H1 (cell line): ENCODE data around the gene EHD4. TPM values are rescaled to one million over a fixed set of nuclear protein-coding genes. Genes with fewer than 3 reads are reported as not detected.

Source experiments
- CTCF ChIA-PET: fragments of 300-600 bp; sonication (Branson Sonifier 250); formaldehyde crosslinking; loops from one replicate; lab custom pipeline; 2021; ENCODE audit not compliant: partially characterized antibody; lab: Charles Lee
- POLR2A ChIA-PET: fragments of 300-600 bp; sonication (Branson Sonifier 250); formaldehyde crosslinking; loops from one replicate; lab custom pipeline; 2021; ENCODE audit warnings: inconsistent platforms; ENCODE audit not compliant: partially characterized antibody; lab: Charles Lee
- DNase-seq, 2 experiments: peaks; one replicate each; pipeline versions ENCODE4 v3.0.0 to v3.0.0-alpha.2; 2010 to 2022; ENCODE audit warnings: low spot score in 2 of 2, low read depth in 1 of 2, mixed read lengths in 1 of 2
- FAIRE-seq: peaks from 2 replicates; lab custom pipeline; 2011; peaks lifted over from hg19 to GRCh38; lab: Jason Lieb, UNC
- H2AFZ ChIP-seq: 2 replicates; pipeline ENCODE4 v1.8.1; 2012; ENCODE audit warnings: low read length, inconsistent platforms
- H2AK5ac ChIP-seq: 2 replicates; pipeline ENCODE4 v1.6.1; 2013; ENCODE audit warnings: low read depth, low read length
- H2BK120ac ChIP-seq: replicated peaks from 2 replicates; pipeline ENCODE3; 2013; ENCODE audit warnings: low read depth, low read length, inconsistent platforms
- H2BK12ac ChIP-seq: 2 replicates; pipeline ENCODE4 v1.6.1; 2013; ENCODE audit warnings: low read depth, low read length
- H2BK15ac ChIP-seq: 2 replicates; pipeline ENCODE4 v1.6.1; 2013; ENCODE audit warnings: low read length
- H2BK20ac ChIP-seq: 2 replicates; pipeline ENCODE4 v1.6.1; 2013; ENCODE audit warnings: low read length
- H2BK5ac ChIP-seq: 2 replicates; pipeline ENCODE4 v1.6.1; 2013; ENCODE audit warnings: low read depth, low read length
- H3K14ac ChIP-seq: 2 replicates; pipeline ENCODE4 v1.6.1; 2013; ENCODE audit warnings: inconsistent platforms; ENCODE audit not compliant: insufficient read length
- H3K18ac ChIP-seq: 2 replicates; pipeline ENCODE4 v1.6.1; 2013; ENCODE audit warnings: low read length; ENCODE audit errors: extremely low read depth
- H3K23ac ChIP-seq: 2 replicates; pipeline ENCODE4 v1.6.1; 2013; ENCODE audit warnings: inconsistent platforms; ENCODE audit not compliant: insufficient read length
- H3K23me2 ChIP-seq: 2 replicates; pipeline ENCODE4 v1.6.1; 2013; ENCODE audit warnings: low read depth, low read length
- H3K27ac ChIP-seq: 2 replicates; pipeline ENCODE4 v1.6.1; 2011; ENCODE audit warnings: low read depth, low read length, inconsistent platforms
- H3K27me3 ChIP-seq, 4 experiments: replicated peaks in 1 of 4; 1 replicate in 1 of 4; 2 replicates in 3 of 4; pipeline versions ENCODE4 v1.6.1 to v1.8.1; 2011 to 2013; ENCODE audit warnings: low read length in 3 of 4, mild to moderate bottlenecking in 3 of 4, inconsistent platforms in 2 of 4, mixed read lengths in 2 of 4, moderate library complexity in 1 of 4; ENCODE audit not compliant: control insufficient read depth in 3 of 4, insufficient read depth in 3 of 4; ENCODE audit errors: extremely low read depth in 1 of 4
- H3K36me3 ChIP-seq, 4 experiments: 2 replicates each; pipeline versions ENCODE4 v1.6.1 to v1.8.1; 2011 to 2013; ENCODE audit warnings: mild to moderate bottlenecking in 4 of 4, low read length in 3 of 4, moderate library complexity in 2 of 4, control low read depth in 1 of 4, inconsistent platforms in 1 of 4; ENCODE audit not compliant: insufficient read depth in 4 of 4, control insufficient read depth in 2 of 4
- H3K4ac ChIP-seq: replicated peaks from 2 replicates; pipeline ENCODE3; 2013; ENCODE audit warnings: low read length, low read depth, mixed read lengths, inconsistent platforms; ENCODE audit not compliant: insufficient read length
- H3K4me1 ChIP-seq, 4 experiments: replicated peaks in 1 of 4; 1 replicate in 1 of 4; 2 replicates in 3 of 4; pipeline versions ENCODE4 v1.6.1 to v1.8.1; 2011 to 2013; ENCODE audit warnings: low read length in 3 of 4, inconsistent platforms in 2 of 4, mixed read lengths in 1 of 4; ENCODE audit not compliant: insufficient read depth in 4 of 4, control insufficient read depth in 3 of 4
- H3K4me2 ChIP-seq, 2 experiments: 2 replicates each; pipeline versions ENCODE4 v1.6.1 to v1.8.1; 2011 to 2013; ENCODE audit warnings: low read depth in 2 of 2, low read length in 2 of 2, control low read depth in 1 of 2, inconsistent platforms in 1 of 2, mild to moderate bottlenecking in 1 of 2; ENCODE audit not compliant: insufficient read depth in 1 of 2
- H3K4me3 ChIP-seq, 4 experiments: fragments of 200-600, 300-600 bp in 1 of 4; sonication (generic), shearing (Covaris generic), sonication (Bioruptor Twin) in 1 of 4; 2 replicates each; pipeline versions ENCODE4 v1.5.1 to v1.8.1; 2011 to 2016; ENCODE audit warnings: low read length in 4 of 4, low read depth in 3 of 4, control low read depth in 2 of 4, inconsistent platforms in 2 of 4, mild to moderate bottlenecking in 2 of 4, mixed read lengths in 1 of 4, moderate library complexity in 1 of 4; ENCODE audit not compliant: insufficient read depth in 2 of 4; ENCODE audit errors: extremely low read depth in 1 of 4
- H3K56ac ChIP-seq: replicated peaks from 2 replicates; pipeline ENCODE3; 2013; ENCODE audit warnings: low read depth, mild to moderate bottlenecking, mixed read lengths, low read length, inconsistent platforms; ENCODE audit not compliant: insufficient read length
- H3K79me1 ChIP-seq: 2 replicates; pipeline ENCODE4 v1.6.1; 2013; ENCODE audit warnings: low read depth, low read length, control low read depth
- H3K79me2 ChIP-seq, 2 experiments: 2 replicates each; pipeline versions ENCODE4 v1.6.1 to v1.8.1; 2012 to 2013; ENCODE audit warnings: low read length in 2 of 2, mild to moderate bottlenecking in 2 of 2, inconsistent platforms in 1 of 2; ENCODE audit not compliant: insufficient read depth in 2 of 2, control insufficient read depth in 1 of 2
- H3K9ac ChIP-seq, 4 experiments: replicated peaks in 1 of 4; 1 replicate in 1 of 4; 2 replicates in 3 of 4; pipeline versions ENCODE4 v1.6.1 to v1.8.1; 2011 to 2013; ENCODE audit warnings: low read depth in 3 of 4, low read length in 3 of 4, control low read depth in 2 of 4, mild to moderate bottlenecking in 2 of 4, moderate library complexity in 2 of 4, inconsistent platforms in 1 of 4; ENCODE audit errors: extremely low read depth in 1 of 4
- H3K9me3 ChIP-seq, 2 experiments: 2 replicates each; pipeline versions ENCODE4 v1.6.1 to v1.8.1; 2012 to 2013; ENCODE audit warnings: mild to moderate bottlenecking in 2 of 2, moderate library complexity in 2 of 2, control low read depth in 1 of 2, inconsistent platforms in 1 of 2, low read depth in 1 of 2, low read length in 1 of 2, mixed read lengths in 1 of 2; ENCODE audit not compliant: insufficient read depth in 2 of 2
- H4K20me1 ChIP-seq, 2 experiments: replicated peaks in 1 of 2; 2 replicates each; pipeline versions ENCODE3 to v1.8.1; 2011 to 2013; ENCODE audit warnings: inconsistent platforms in 2 of 2, low read length in 2 of 2, mild to moderate bottlenecking in 1 of 2; ENCODE audit not compliant: insufficient read depth in 2 of 2, control insufficient read depth in 1 of 2
- H4K5ac ChIP-seq: 2 replicates; pipeline ENCODE4 v1.6.1; 2013; ENCODE audit warnings: low read length, low read depth, mixed read lengths, inconsistent platforms; ENCODE audit not compliant: insufficient read length
- H4K8ac ChIP-seq: 2 replicates; pipeline ENCODE4 v1.8.0; 2013; ENCODE audit warnings: mild to moderate bottlenecking, moderate library complexity, low read length, inconsistent platforms; ENCODE audit not compliant: insufficient read depth; ENCODE audit errors: extremely low read depth
- H4K91ac ChIP-seq: replicated peaks from 2 replicates; pipeline ENCODE3; 2013; ENCODE audit warnings: low read length, mixed read lengths, inconsistent platforms; ENCODE audit not compliant: insufficient read length
- ASH2L ChIP-seq: fragments of 200-600, 300-600 bp; sonication (generic); IDR thresholded peaks from one replicate; pipeline ENCODE4 v1.7.1; 2017; ENCODE audit warnings: low read length
- BCL11A ChIP-seq, 2 experiments: IDR thresholded peaks; one replicate each; pipeline ENCODE4 v1.6.1; 2011; ENCODE audit warnings: low read depth in 2 of 2, low read length in 2 of 2, mild to moderate bottlenecking in 2 of 2
- EGR1 ChIP-seq: IDR thresholded peaks from 2 replicates; pipeline ENCODE4 v1.6.1; 2011; ENCODE audit warnings: low read depth, low read length, borderline replicate concordance
- PHF8 ChIP-seq: fragments of 200-600 bp; sonication (generic); conservative IDR thresholded peaks from 2 replicates; pipeline ENCODE4 v1.7.1; 2012; ENCODE audit warnings: low read depth, mild to moderate bottlenecking, inconsistent platforms, low read length, moderate library complexity
- RAD21 ChIP-seq, 2 experiments: IDR thresholded peaks in 1 of 2; conservative IDR thresholded peaks in 1 of 2; 2 replicates each; pipeline ENCODE4 v1.6.1; 2011; ENCODE audit warnings: low read depth in 2 of 2, low read length in 2 of 2, improper control_type of control experiment in 1 of 2, inconsistent platforms in 1 of 2, mild to moderate bottlenecking in 1 of 2, moderate library complexity in 1 of 2
- ZNF274 ChIP-seq: IDR thresholded peaks from 2 replicates; pipeline ENCODE4 v1.7.0; 2012; ENCODE audit warnings: low read length, borderline replicate concordance; ENCODE audit errors: extremely low read depth
- WGBS, 2 experiments: shearing (Covaris generic) in 1 of 2; methylation state at CpG; one replicate each; pipeline versions ENCODE4 v1.1.6 to v1.1.7; 2013 to 2015; ENCODE audit warnings: low lambda C conversion rate in 2 of 2, mixed read lengths in 2 of 2, inconsistent platforms in 1 of 2, low coverage in 1 of 2, missing lambda C conversion rate in 1 of 2; ENCODE audit not compliant: insufficient replicate concordance in 2 of 2, insufficient coverage in 1 of 2, insufficient read length in 1 of 2; ENCODE audit errors: extremely low coverage in 1 of 2, missing lambda C conversion rate in 1 of 2; 5-methylcytosine and 5-hydroxymethylcytosine counted together
- polyA plus RNA-seq, 7 experiments: library from polyadenylated mRNA; depleted of rRNA in 3 of 7; stranded (reverse) in 5 of 7; unstranded in 2 of 7; fragments of >200 nt in 5 of 7; fragments of 200-250 nt in 2 of 7; gene quantifications; 1 replicate in 5 of 7; 2 replicates in 1 of 7; 4 replicates in 1 of 7; pipeline versions ENCODE4 v1.2.1 to v1.2.3, GENCODE V29; 2011 to 2013; ENCODE audit warnings: missing spikeins in 2 of 7, mixed read lengths in 2 of 7
- total RNA-seq: library from RNA; stranded (reverse); fragmentation: NEBNext Ultra II Directional; extraction: Animal tissue kit (Norgen Biotek cat#: 25700); gene quantifications from 2 replicates; pipeline ENCODE4 v1.2.1, GENCODE V29; 2021
- TF ChIP-seq, protein P1 (sequence below), 3 experiments: IDR thresholded peaks; 1 replicate in 2 of 3; 2 replicates in 1 of 3; pipeline versions ENCODE4 v1.5.1 to v1.6.1; 2011; ENCODE audit warnings: low read length in 3 of 3, mild to moderate bottlenecking in 3 of 3, inconsistent platforms in 2 of 3, low read depth in 1 of 3, moderate library complexity in 1 of 3; ENCODE audit not compliant: insufficient read depth in 1 of 3; ENCODE audit errors: control extremely low read depth in 1 of 3

EHD4 gene
- total and polyA plus RNA-seq, 2 of the 8 experiments (the other 6 are each of a cell fraction or from before 2014, with no cell fraction given) = 17.5 to 24.5 TPM

DNA sequence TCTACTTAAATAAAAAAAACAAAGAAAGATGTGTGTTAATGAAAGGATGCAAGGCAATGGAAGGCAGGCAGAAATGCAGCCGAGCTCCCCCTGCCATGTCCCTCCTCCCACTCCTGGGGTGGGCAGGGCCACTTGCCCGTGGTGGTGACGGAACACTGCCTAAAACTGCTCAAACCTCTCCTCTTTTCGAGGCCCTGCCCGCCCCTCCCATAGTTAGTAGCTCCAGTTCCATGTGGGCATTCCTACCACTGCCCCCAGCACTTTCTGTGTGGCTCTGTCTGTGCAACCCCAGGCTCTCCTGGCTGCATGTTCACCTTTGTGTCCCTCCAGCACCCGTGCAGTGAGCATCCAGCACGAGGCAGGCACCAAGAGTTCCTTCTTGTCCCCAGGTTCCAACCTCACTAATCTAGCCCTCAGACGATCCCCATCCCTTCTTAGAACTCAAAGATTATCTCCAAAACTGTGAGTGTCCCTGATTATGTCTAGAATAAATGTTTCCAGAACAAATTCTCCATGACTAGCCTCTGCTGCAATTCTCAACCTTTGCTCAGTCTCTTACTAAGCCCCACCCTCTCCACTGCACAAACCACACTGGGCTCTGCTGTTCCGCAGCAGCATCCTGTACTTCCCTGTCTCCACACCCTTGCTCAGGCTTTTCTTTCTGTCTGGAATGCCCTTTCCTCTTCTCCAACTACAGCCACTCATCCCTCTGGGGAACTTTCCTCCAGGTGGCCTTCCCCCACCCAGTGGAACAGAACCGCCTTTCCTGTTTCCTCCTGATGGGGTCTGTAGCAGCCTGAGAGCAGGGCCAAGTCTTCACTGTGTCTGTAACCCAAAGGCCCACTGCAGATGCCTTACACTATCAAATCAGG is 45.9 kb downstream of the EHD4 start:
- Histone ChIP-seq H2BK120ac (no peak overlapping the region), H2BK20ac (no peak overlapping the region), H3K56ac (no peak overlapping the region), H2BK5ac (no peak overlapping the region; the same call in 1 of the 2 replicates), H3K27ac (no peak overlapping the region), H3K4me3 (no peak overlapping the region), H4K20me1 (peaks cover 3 to 12% of the 10 kb centered on the region in 2 experiments), H4K91ac (no peak overlapping the region), H3K4me1 (peaks cover 0 to 8% (median 0%) of the 10 kb centered on the region in 4 experiments; a peak in 3 of 7 replicates), H2AFZ (no peak overlapping the region), H2BK15ac (no peak overlapping the region), H4K8ac (no peak overlapping the region), H2BK12ac (no peak overlapping the region), H3K9me3 (no peaks in the 10 kb centered on the region), H2AK5ac (no peak overlapping the region), H3K23me2 (no peaks in the 10 kb centered on the region), H4K5ac (no peak overlapping the region), H3K23ac (no peak overlapping the region), H3K79me1 (peaks cover 10% of the 10 kb centered on the region; the same call in 1 of the 2 replicates), H3K14ac (no peak overlapping the region), H3K36me3 (peaks cover 0 to 3% (median 0%) of the 10 kb centered on the region in 4 experiments; a peak in 3 of 8 replicates), H3K4ac (no peak overlapping the region), H3K9ac (no peak overlapping the region), H3K27me3 (no peaks in the 10 kb centered on the region), H3K4me2 (no peak overlapping the region), H3K79me2 (no peaks in the 10 kb centered on the region), H3K18ac (no peak overlapping the region)
- ChIA-PET CTCF (no interaction called here), POLR2A (interaction anchor here (0.9 kb wide), 1 partner anchor 10 kb away, joined by 3 read pairs; no protein-coding TSS in a partner anchor)
- DNase-seq (no peak), FAIRE-seq (no peak)
- TF ChIP-seq RAD21 (IDR thresholded peaks at IDR 0.05 in 1 of 2, conservative IDR thresholded peaks at IDR 0.05 in 1 of 2; ENCODE audit: low read depth in 2 of 2, low read length in 2 of 2) (peak in 1 of 2 experiments; percentile 26; a peak in 2 of 4 replicates), PHF8 (no peak), BCL11A (IDR thresholded peaks at IDR 0.05; ENCODE audit: low read depth in 2 of 2, low read length in 2 of 2) (no peak), EGR1 (no peak), ASH2L (no peak), ZNF274 (no peak)
- TF ChIP-seq, protein P1, sequence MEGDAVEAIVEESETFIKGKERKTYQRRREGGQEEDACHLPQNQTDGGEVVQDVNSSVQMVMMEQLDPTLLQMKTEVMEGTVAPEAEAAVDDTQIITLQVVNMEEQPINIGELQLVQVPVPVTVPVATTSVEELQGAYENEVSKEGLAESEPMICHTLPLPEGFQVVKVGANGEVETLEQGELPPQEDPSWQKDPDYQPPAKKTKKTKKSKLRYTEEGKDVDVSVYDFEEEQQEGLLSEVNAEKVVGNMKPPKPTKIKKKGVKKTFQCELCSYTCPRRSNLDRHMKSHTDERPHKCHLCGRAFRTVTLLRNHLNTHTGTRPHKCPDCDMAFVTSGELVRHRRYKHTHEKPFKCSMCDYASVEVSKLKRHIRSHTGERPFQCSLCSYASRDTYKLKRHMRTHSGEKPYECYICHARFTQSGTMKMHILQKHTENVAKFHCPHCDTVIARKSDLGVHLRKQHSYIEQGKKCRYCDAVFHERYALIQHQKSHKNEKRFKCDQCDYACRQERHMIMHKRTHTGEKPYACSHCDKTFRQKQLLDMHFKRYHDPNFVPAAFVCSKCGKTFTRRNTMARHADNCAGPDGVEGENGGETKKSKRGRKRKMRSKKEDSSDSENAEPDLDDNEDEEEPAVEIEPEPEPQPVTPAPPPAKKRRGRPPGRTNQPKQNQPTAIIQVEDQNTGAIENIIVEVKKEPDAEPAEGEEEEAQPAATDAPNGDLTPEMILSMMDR (IDR thresholded peaks at IDR 0.05; ENCODE audit: control extremely low read depth in 1 of 3, insufficient read depth in 1 of 3, low read depth in 1 of 3, low read length in 3 of 3) = peak in 1 of 3 experiments; percentile 3; a peak in 1 of 4 replicates
- WGBS, 2 experiments = 90% methylated on average over 10 of the region's 10 CpGs; no CpG with 5 or more reads in 1 of the 2 experiments
